ENCODE measurements around the gene TP53TG3E.
"Not testable (repeated sequence)": the region's sequence is repeated elsewhere in the genome, so short reads cannot be mapped to it uniquely, and the experiment has no call there.

TP53TG3E gene, protein sequence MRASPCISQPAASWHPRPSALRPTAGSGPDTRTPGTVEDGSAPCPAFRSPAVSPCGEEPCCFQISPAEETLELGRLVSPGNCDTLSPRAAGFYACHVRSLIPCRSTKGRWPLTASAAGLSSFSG

DNA sequence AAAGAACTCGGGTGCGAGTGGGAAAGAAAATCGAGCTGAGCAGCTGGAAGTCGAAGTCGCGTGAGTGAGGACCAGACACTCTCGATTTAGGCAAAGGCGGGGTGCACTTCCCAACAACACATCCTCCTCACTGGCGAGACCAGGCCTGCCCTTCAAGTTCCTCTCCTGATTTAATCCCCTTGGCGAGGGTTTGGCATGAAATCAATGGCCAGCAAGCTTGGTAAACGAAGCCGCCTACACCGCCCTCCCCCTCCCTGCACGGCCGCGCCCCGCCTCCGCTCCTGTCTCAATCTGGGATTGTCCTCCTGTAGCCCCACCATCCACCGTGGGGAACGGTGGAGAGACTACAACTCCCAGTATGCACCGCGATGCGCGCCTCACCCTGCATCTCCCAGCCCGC lies at the start of gene TP53TG3E:
Gene TP53TG3E (plus strand): TSS at position 301 of the 400 bp plus-strand sequence. CDS start 68 bp downstream, at position 369.
- not testable (repeated sequence) for DNase-seq (ENCODE audit: low read depth in 2 of 2)

DNA sequence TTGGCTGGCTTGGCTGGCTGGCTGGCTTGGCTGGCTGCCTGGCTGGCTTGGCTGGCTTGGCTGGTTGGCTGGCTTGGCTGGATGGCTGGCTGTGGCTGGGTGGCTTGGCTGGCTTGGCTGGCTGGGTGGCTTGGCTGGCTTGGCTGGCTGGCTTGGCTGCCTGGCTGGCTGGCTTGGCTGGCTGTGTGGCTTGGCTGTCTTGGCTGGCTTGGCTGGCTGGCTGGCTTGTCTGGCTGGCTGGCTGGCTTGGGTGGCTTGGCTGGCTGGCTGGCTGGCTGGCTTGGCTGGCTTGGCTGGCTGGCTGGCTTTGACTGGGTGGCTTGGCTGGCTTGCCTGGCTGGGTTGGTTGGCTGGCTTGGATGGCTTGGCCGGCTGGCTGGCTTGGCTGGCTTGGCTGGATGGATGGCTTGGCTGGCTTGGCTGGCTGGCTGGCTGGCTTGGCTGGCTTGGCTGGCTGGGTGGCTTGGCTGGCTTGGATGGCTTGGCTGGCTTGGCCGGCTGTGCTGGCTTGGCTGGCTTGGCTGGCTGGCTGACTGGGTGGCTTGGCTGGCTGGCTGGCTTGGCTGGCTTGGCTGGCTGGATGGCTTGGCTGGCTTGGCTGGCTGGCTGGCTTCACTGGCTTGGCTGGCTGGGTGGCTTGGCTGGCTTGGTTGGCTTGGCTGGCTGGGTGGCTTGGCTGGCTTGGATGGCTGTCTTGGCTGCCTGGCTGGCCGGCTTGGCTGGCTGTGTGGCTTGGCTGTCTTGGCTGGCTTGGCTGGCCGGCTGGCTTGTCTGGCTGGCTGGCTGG lies 32.3 kb downstream of the TP53TG3E start:
- not testable (repeated sequence) for DNase-seq (ENCODE audit: low read depth in 2 of 2)

DNA sequence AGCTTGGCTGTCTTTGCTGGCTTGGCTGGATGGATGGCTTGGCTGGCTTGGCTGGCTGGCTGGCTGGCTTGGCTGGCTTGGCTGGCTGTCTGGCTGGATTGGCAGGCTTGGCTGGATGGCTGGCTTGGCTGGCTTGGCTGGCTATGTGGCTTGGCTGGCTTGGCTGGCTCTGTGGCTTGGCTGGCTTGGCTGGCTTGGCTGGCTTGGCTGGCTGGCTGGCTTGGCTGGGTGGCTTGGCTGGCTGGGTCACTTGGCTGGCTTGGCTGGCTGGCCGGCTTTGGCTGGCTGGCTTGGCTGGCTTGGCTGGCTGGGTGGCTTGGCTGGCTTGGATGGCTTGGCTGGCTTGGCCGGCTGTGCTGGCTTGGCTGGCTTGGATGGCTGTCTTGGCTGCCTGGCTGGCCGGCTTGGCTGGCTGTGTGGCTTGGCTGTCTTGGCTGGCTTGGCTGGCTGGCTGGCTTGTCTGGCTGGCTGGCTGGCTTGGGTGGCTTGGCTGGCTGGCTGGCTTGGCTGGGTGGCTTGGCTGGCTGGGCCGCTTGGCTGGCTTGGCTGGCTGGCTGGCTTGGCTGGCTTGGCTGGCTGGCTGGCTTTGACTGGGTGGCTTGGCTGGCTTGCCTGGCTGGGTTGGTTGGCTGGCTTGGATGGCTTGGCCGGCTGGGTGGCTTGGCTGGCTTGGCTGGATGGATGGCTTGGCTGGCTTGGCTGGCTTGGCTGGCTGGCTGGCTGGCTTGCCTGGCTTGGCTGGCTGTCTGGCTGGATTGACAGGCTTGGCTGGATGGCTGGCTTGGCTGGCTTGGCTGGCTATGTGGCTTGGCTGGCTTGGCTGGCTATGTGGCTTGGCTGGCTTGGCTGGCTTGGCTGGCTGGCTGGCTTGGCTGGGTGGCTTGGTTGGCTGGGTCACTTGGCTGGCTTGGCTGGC lies 33.8 kb downstream of the TP53TG3E start:
- not testable (repeated sequence) for DNase-seq (ENCODE audit: low read depth in 2 of 2)

DNA sequence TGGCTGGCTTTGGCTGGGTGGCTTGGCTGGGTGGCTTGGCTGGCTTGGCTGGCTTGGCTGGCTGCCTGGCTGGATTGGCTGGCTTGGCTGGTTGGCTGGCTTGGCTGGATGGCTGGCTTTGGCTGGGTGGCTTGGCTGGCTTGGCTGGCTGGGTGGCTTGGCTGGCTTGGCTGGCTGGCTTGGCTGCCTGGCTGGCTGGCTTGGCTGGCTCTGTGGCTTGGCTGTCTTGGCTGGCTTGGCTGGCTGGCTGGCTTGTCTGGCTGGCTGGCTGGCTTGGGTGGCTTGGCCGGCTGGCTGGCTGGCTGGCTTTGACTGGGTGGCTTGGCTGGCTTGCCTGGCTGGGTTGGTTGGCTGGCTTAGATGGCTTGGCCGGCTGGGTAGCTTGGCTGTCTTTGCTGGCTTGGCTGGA lies 34.4 kb downstream of the TP53TG3E start:
- not testable (repeated sequence) for DNase-seq (ENCODE audit: low read depth in 2 of 2)

DNA sequence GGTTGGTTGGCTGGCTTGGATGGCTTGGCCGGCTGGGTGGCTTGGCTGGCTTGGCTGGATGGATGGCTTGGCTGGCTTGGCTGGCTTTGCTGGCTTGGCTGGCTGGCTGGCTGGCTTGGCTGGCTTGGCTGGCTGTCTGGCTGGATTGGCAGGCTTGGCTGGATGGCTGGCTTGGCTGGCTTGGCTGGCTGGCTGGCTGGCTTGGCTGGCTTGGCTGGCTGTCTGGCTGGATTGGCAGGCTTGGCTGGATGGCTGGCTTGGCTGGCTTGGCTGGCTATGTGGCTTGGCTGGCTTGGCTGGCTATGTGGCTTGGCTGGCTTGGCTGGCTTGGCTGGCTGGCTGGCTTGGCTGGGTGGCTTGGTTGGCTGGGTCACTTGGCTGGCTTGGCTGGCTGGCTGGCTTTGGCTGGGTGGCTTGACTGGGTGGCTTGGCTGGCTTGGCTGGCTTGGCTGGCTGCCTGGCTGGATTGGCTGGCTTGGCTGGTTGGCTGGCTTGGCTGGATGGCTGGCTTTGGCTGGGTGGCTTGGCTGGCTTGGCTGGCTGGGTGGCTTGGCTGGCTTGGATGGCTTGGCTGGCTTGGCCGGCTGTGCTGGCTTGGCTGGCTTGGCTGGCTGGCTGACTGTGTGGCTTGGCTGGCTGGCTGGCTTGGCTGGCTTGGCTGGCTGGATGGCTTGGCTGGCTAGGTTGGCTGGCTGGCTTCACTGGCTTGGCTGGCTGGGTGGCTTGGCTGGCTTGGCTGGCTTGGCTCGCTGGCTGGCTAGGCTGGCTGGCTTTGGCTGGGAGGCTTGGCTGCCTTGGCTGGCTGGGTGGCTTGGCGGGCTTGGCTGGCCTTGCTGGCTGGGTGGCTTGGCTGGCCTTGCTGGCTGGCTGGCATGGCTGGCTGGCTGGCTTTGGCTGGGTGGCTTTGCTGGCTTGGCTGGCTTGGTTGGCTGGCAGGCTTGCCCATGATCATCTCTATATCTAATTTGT lies 35.3 kb downstream of the TP53TG3E start:
- DNase-seq (ENCODE audit: low read depth in 2 of 2): not testable (repeated sequence)
